Endothelial cell of umbilical vein (primary cell): Measurements from ENCODE around the gene ADRM1. TPM values are rescaled to one million over a fixed set of nuclear protein-coding genes. Genes with fewer than 3 reads are reported as not detected.

Source experiments
- BruUV-seq: library from RNA; stranded (reverse); fragments of 400-500 nt; replicated peaks from 2 replicates; lab custom pipeline; 2021; lab: Mats Ljungman, UMichigan
- CTCF ChIA-PET: fragments of 300-600, 350-600 bp; sonication (Branson Sonifier 250); formaldehyde crosslinking; loops from one replicate; lab custom pipeline; 2021; ENCODE audit warnings: antibody characterized with exemption, inconsistent platforms; lab: Charles Lee
- POLR2A ChIA-PET: fragments of 300-600, 350-600 bp; sonication (Branson Sonifier 250); formaldehyde crosslinking; loops from one replicate; lab custom pipeline; 2021; ENCODE audit warnings: antibody characterized with exemption, inconsistent platforms; lab: Charles Lee
- DNase-seq: peaks from one replicate; pipeline ENCODE4 v3.0.0-alpha.2; 2011; ENCODE audit warnings: low read depth, low spot score
- FAIRE-seq: peaks from 2 replicates; lab custom pipeline; 2011; peaks lifted over from hg19 to GRCh38; lab: Jason Lieb, UNC
- H2AFZ ChIP-seq: 2 replicates; pipeline ENCODE4 v1.6.0; 2012; ENCODE audit warnings: low read depth, low read length, control low read depth, inconsistent platforms
- H3K27ac ChIP-seq: 2 replicates; pipeline ENCODE4 v1.5.1; 2011; ENCODE audit warnings: low read depth, mild to moderate bottlenecking, control low read depth, low read length, moderate library complexity; ENCODE audit not compliant: insufficient read depth
- H3K27me3 ChIP-seq, 2 experiments: 2 replicates each; pipeline versions ENCODE4 v1.6.0 to v1.6.1; 2011; ENCODE audit warnings: low read length in 2 of 2, mixed read lengths in 1 of 2; ENCODE audit not compliant: control insufficient read depth in 2 of 2, insufficient read depth in 2 of 2
- H3K36me3 ChIP-seq, 2 experiments: 2 replicates in 1 of 2; 3 replicates in 1 of 2; pipeline ENCODE4 v1.5.1; 2011; ENCODE audit warnings: low read length in 2 of 2, mild to moderate bottlenecking in 1 of 2, moderate library complexity in 1 of 2; ENCODE audit not compliant: control insufficient read depth in 2 of 2, insufficient read depth in 2 of 2; ENCODE audit errors: extremely low read depth in 1 of 2
- H3K4me1 ChIP-seq: 3 replicates; pipeline ENCODE4 v1.5.1; 2011; ENCODE audit warnings: mild to moderate bottlenecking, low read length; ENCODE audit not compliant: control insufficient read depth, insufficient read depth; ENCODE audit errors: extremely low read depth
- H3K4me2 ChIP-seq: 2 replicates; pipeline ENCODE4 v1.6.1; 2011; ENCODE audit warnings: low read length, control low read depth, mixed read lengths; ENCODE audit not compliant: insufficient read depth
- H3K4me3 ChIP-seq, 3 experiments: fragments of 200-600 bp in 1 of 3; sonication (generic), shearing (Covaris generic) in 1 of 3; replicated peaks in 1 of 3; 2 replicates each; pipeline ENCODE4 v1.5.1; 2011 to 2016; ENCODE audit warnings: control low read depth in 3 of 3, low read length in 3 of 3, mild to moderate bottlenecking in 2 of 3, inconsistent platforms in 1 of 3, low read depth in 1 of 3, moderate library complexity in 1 of 3; ENCODE audit not compliant: insufficient read depth in 1 of 3
- H3K79me2 ChIP-seq: 2 replicates; pipeline ENCODE4 v1.6.0; 2012; ENCODE audit warnings: low read length, inconsistent platforms; ENCODE audit not compliant: control insufficient read depth, insufficient read depth
- H3K9ac ChIP-seq: replicated peaks from 2 replicates; pipeline ENCODE3; 2011; ENCODE audit warnings: low read length, control low read depth; ENCODE audit not compliant: insufficient read depth; ENCODE audit errors: extremely low read depth
- H3K9me1 ChIP-seq: replicated peaks from 3 replicates; pipeline ENCODE4 v1.6.0; 2011; ENCODE audit warnings: mild to moderate bottlenecking, low read length; ENCODE audit not compliant: control insufficient read depth, insufficient read depth; ENCODE audit errors: extremely low read depth
- H3K9me3 ChIP-seq: replicated peaks from 2 replicates; pipeline ENCODE4 v1.5.1; 2012; ENCODE audit warnings: low read length, inconsistent platforms; ENCODE audit not compliant: control insufficient read depth, insufficient read depth
- H4K20me1 ChIP-seq: replicated peaks from 2 replicates; pipeline ENCODE3; 2011; ENCODE audit warnings: mild to moderate bottlenecking, low read length; ENCODE audit not compliant: control insufficient read depth, insufficient read depth; ENCODE audit errors: extremely low read depth
- EZH2 ChIP-seq: IDR thresholded peaks from 2 replicates; pipeline ENCODE4 v1.6.1; 2012; ENCODE audit warnings: borderline replicate concordance, low read depth, mild to moderate bottlenecking, moderate library complexity, low read length, inconsistent platforms; ENCODE audit not compliant: severe bottlenecking
- FOS ChIP-seq: IDR thresholded peaks from 2 replicates; pipeline ENCODE4 v1.6.1; 2011; ENCODE audit warnings: mild to moderate bottlenecking, low read length, moderate library complexity, borderline replicate concordance; ENCODE audit not compliant: insufficient read depth
- GATA2 ChIP-seq: IDR thresholded peaks from 2 replicates; pipeline ENCODE4 v1.7.0; 2011; ENCODE audit warnings: low read depth, mild to moderate bottlenecking, moderate library complexity, mixed read lengths, low read length; ENCODE audit not compliant: insufficient read length, insufficient read depth
- JUN ChIP-seq: IDR thresholded peaks from 2 replicates; pipeline ENCODE4 v1.6.1; 2011; ENCODE audit warnings: borderline replicate concordance, low read depth; ENCODE audit not compliant: insufficient read length, insufficient read depth
- MYC ChIP-seq: IDR thresholded peaks from one replicate; pipeline ENCODE4 v1.6.1; 2011; ENCODE audit warnings: mild to moderate bottlenecking, low read depth, low read length
- POLR2A ChIP-seq: IDR thresholded peaks from 2 replicates; pipeline ENCODE4 v1.6.1; 2012; ENCODE audit warnings: low read depth, mild to moderate bottlenecking, control low read depth, low read length
- POLR2AphosphoS5 ChIP-seq: IDR thresholded peaks from 2 replicates; pipeline ENCODE4 v1.6.1; 2012; ENCODE audit warnings: low read depth, mild to moderate bottlenecking, control low read depth, low read length, moderate library complexity; ENCODE audit not compliant: insufficient read depth
- dilution Hi-C: fragments of 300-500 bp; cut with MboI; formaldehyde crosslinking; loops from one replicate; pipeline ENCODE4 v1.15.0; 2019; ENCODE audit warnings: low sequenced_read_pairs; ENCODE audit not compliant: extremely low pct_ligation_motif_present
- intact Hi-C: fragments of 100-400 bp; cut with micrococcal nuclease; formaldehyde crosslinking; loops from one replicate; pipeline ENCODE4 v1.10.0; 2022
- polyA plus RNA-seq, 4 experiments: library from polyadenylated mRNA; depleted of rRNA in 3 of 4; stranded (reverse) in 3 of 4; unstranded in 1 of 4; fragments of >200 nt; gene quantifications; 2 replicates each; pipeline versions ENCODE4 v1.2.1 to v1.2.3, GENCODE V29; 2011 to 2012; ENCODE audit warnings: missing spikeins in 1 of 4
- total RNA-seq: library from RNA; stranded (reverse); gene quantifications from 2 replicates; pipeline ENCODE4 v1.2.3, GENCODE V29; 2021
- TF ChIP-seq, protein P1 (sequence below), 2 donors: IDR thresholded peaks; 1 replicate in 1 of 2; 2 replicates in 1 of 2; pipeline ENCODE4 v1.5.1; 2011; ENCODE audit warnings: low read length in 2 of 2, mild to moderate bottlenecking in 2 of 2, moderate library complexity in 2 of 2, control low read depth in 1 of 2, inconsistent platforms in 1 of 2, low read depth in 1 of 2; ENCODE audit not compliant: insufficient read depth in 1 of 2; ENCODE audit errors: extremely low read depth in 1 of 2
- TF ChIP-seq, protein P2 (sequence below): IDR thresholded peaks from 2 replicates; pipeline ENCODE4 v1.6.1; 2011; ENCODE audit not compliant: insufficient read depth, insufficient read length

Gene ADRM1
- total and polyA plus RNA-seq, 2 donors (not counting 3 experiments of a cell fraction or from before 2014, with no cell fraction given): 154 to 179 TPM

DNA sequence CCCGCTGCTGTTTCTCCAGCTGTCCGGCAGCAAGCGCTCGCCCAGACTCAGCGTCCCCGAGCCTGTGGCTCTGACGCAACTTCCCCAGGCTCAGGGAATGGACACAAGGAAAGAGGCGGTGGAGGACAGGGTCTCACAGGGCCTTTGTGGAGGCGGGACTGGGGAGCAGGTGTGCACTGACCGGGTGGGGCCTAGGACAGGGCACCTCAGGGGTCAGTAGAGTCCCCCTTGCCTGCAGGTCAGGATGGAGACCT is 44.3 kb downstream of the ADRM1 start:
- no peak overlapping the region for H3K9ac ChIP-seq
- H3K79me2 ChIP-seq: peaks cover 6% of the 10 kb centered on the region
- no peaks in the 10 kb centered on the region for H4K20me1 ChIP-seq
- ChIA-PET CTCF (no interaction called here), POLR2A (no interaction called here)
- no peaks in the 10 kb centered on the region for H3K27me3 ChIP-seq
- H3K9me3 ChIP-seq: no peaks in the 10 kb centered on the region
- H3K4me2 ChIP-seq: no peak overlapping the region
- no peak overlapping the region for H3K4me3 ChIP-seq
- dilution Hi-C loops: no loop called here
- FAIRE-seq: no peak
- H3K27ac ChIP-seq: no peak overlapping the region
- peaks cover 7 to 33% of the 10 kb centered on the region in 2 experiments for H3K36me3 ChIP-seq
- DNase-seq: no peak
- no peaks in the 10 kb centered on the region for H3K4me1 ChIP-seq
- no TSS peak for BruUV-seq
- intact Hi-C loops: no loop called here
- TF ChIP-seq FOS (no peak), JUN (no peak), GATA2 (no peak), MYC (no peak), POLR2AphosphoS5 (no peak), POLR2A (no peak), EZH2 (no peak)
- TF ChIP-seq, protein P1, sequence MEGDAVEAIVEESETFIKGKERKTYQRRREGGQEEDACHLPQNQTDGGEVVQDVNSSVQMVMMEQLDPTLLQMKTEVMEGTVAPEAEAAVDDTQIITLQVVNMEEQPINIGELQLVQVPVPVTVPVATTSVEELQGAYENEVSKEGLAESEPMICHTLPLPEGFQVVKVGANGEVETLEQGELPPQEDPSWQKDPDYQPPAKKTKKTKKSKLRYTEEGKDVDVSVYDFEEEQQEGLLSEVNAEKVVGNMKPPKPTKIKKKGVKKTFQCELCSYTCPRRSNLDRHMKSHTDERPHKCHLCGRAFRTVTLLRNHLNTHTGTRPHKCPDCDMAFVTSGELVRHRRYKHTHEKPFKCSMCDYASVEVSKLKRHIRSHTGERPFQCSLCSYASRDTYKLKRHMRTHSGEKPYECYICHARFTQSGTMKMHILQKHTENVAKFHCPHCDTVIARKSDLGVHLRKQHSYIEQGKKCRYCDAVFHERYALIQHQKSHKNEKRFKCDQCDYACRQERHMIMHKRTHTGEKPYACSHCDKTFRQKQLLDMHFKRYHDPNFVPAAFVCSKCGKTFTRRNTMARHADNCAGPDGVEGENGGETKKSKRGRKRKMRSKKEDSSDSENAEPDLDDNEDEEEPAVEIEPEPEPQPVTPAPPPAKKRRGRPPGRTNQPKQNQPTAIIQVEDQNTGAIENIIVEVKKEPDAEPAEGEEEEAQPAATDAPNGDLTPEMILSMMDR (IDR thresholded peaks at IDR 0.05; ENCODE audit: extremely low read depth in 1 of 2, insufficient read depth in 1 of 2, low read depth in 1 of 2, low read length in 2 of 2): no peak
- TF ChIP-seq, protein P2, sequence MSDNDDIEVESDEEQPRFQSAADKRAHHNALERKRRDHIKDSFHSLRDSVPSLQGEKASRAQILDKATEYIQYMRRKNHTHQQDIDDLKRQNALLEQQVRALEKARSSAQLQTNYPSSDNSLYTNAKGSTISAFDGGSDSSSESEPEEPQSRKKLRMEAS: no peak
- no peak overlapping the region for H2AFZ ChIP-seq
- no peaks in the 10 kb centered on the region for H3K9me1 ChIP-seq
